OCI-LY7 (cell line): ENCODE measurements around the gene MYO16. TPM values are rescaled to one million over a fixed set of nuclear protein-coding genes. Genes with fewer than 3 reads are reported as not detected.

Experiments used
- BruUV-seq: library from RNA; stranded (reverse); fragments of 400-500 nt; replicated peaks from 2 replicates; lab custom pipeline; 2021; lab: Mats Ljungman, UMichigan
- CTCF ChIA-PET: fragments of 300-600 bp; sonication (Branson Sonifier 250); formaldehyde crosslinking; loops from one replicate; lab custom pipeline; 2022; ENCODE audit warnings: antibody characterized with exemption; ENCODE audit not compliant: unreplicated experiment; lab: Charles Lee
- POLR2A ChIA-PET: fragments of 300-600 bp; sonication (Branson Sonifier 250); formaldehyde crosslinking; loops from one replicate; lab custom pipeline; 2022; ENCODE audit warnings: antibody characterized with exemption; lab: Charles Lee
- DNase-seq: peaks from one replicate; pipeline ENCODE4 v3.0.0-alpha.2; 2015; ENCODE audit warnings: low spot score
- H2AFZ ChIP-seq: fragments of 200-600 bp; sonication (generic), shearing (Covaris generic); 2 replicates; pipeline ENCODE4 v1.6.1; 2014; ENCODE audit warnings: mild to moderate bottlenecking, antibody characterized with exemption, low read length, moderate library complexity
- H3K27ac ChIP-seq: fragments of 200-600 bp; sonication (generic); 2 replicates; pipeline ENCODE4 v1.5.1; 2014; ENCODE audit warnings: mixed run types, low read depth, mild to moderate bottlenecking, moderate library complexity, low read length, inconsistent platforms; ENCODE audit not compliant: poor library complexity, severe bottlenecking
- H3K36me3 ChIP-seq: fragments of 200-600 bp; sonication (generic); 2 replicates; pipeline ENCODE4 v1.6.1; 2014; ENCODE audit warnings: mild to moderate bottlenecking, antibody characterized with exemption, low read length, moderate library complexity, mixed read lengths; ENCODE audit not compliant: insufficient read depth
- H3K4me1 ChIP-seq: fragments of 200-600 bp; sonication (generic); 2 replicates; pipeline ENCODE4 v1.5.1; 2014; ENCODE audit warnings: mild to moderate bottlenecking, low read length; ENCODE audit not compliant: insufficient read depth, poor library complexity, severe bottlenecking
- H3K4me2 ChIP-seq: fragments of 200-600 bp; sonication (generic); 2 replicates; pipeline ENCODE4 v1.6.1; 2014; ENCODE audit warnings: mild to moderate bottlenecking, low read length
- H3K4me3 ChIP-seq: fragments of 200-600 bp; sonication (generic); 2 replicates; pipeline ENCODE4 v1.5.1; 2014; ENCODE audit warnings: mild to moderate bottlenecking, low read depth, low read length; ENCODE audit not compliant: poor library complexity, severe bottlenecking
- H3K79me2 ChIP-seq: fragments of 200-600 bp; sonication (generic); 2 replicates; pipeline ENCODE4 v1.6.1; 2016; ENCODE audit warnings: low read depth, mild to moderate bottlenecking, low read length, moderate library complexity, mixed read lengths; ENCODE audit not compliant: insufficient read depth
- H3K9me2 ChIP-seq: fragments of 200-600 bp; sonication (generic); 2 replicates; pipeline ENCODE4 v1.6.1; 2016; ENCODE audit warnings: mild to moderate bottlenecking, low read length, mixed read lengths; ENCODE audit not compliant: insufficient read depth
- H3K9me3 ChIP-seq: fragments of 200-600 bp; sonication (generic); 2 replicates; pipeline ENCODE4 v1.6.1; 2014; ENCODE audit warnings: mild to moderate bottlenecking, mixed run types, low read length, mixed read lengths
- H4K20me1 ChIP-seq: fragments of 200-600 bp; sonication (generic); 2 replicates; pipeline ENCODE4 v1.6.1; 2014; ENCODE audit warnings: mild to moderate bottlenecking, antibody characterized with exemption, low read length, moderate library complexity, mixed read lengths; ENCODE audit not compliant: insufficient read depth
- EZH2phosphoT487 ChIP-seq: fragments of 200-600 bp; sonication (generic); IDR thresholded peaks from 2 replicates; pipeline ENCODE4 v1.6.1; 2018; ENCODE audit warnings: low read depth, borderline replicate concordance, mild to moderate bottlenecking, mixed run types, antibody characterized with exemption, low read length, moderate library complexity, mixed read lengths
- intact Hi-C: fragments of 100-400 bp; cut with micrococcal nuclease; formaldehyde crosslinking; loops from one replicate; pipeline ENCODE4 v1.10.0; 2022; ENCODE audit not compliant: unreplicated experiment
- total RNA-seq, 2 experiments: library from RNA; depleted of rRNA in 1 of 2; stranded (reverse); fragments of >200 nt in 1 of 2; shearing (Covaris generic) in 1 of 2; gene quantifications; 2 replicates each; pipeline ENCODE4 v1.2.3, GENCODE V29; 2014 to 2022
- TF ChIP-seq, protein P1 (sequence below): fragments of 200-600 bp; sonication (generic); conservative IDR thresholded peaks from 2 replicates; pipeline ENCODE4 v1.5.1; 2014; ENCODE audit warnings: mild to moderate bottlenecking, antibody characterized with exemption, low read length, moderate library complexity, mixed read lengths

Gene MYO16
- total RNA-seq, 2 experiments from 2014 or later = 0.06 TPM; not detected in 1

DNA sequence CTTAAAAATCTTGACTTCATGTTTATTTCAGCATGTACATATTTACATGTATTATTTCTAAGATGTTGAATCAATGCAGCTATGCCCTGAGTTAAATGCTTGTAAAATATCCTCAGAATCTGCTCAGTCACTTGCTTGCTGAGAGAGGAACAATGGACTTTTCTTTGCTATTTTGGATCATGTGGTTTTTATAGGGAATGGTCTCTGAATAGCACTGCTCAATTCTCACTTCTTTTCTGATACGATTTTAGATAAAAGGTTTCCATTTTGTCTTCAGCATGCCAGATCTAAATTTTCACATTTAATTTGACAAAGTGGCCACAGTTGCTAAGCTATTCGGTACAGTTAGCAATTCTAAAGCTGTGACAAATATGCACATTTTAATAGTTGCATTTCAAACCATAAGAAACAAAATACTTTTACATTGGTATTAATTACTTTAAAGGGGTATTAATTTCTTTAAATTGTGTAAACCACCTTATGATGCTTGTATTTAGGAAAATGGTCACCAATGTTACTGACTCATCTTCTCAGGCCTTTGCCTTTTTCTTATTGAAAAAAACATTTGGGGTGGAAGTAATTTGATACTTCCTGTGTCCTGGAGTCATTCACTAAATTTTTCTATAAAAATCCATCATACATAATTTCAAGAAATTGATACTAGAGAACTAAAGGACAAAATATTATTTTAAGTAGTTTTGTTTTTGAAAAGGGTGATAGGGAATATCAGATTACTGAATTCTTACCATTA is 113.5 kb downstream of the MYO16 start:
- no peak for TF ChIP-seq EZH2phosphoT487
- TF ChIP-seq, protein P1, sequence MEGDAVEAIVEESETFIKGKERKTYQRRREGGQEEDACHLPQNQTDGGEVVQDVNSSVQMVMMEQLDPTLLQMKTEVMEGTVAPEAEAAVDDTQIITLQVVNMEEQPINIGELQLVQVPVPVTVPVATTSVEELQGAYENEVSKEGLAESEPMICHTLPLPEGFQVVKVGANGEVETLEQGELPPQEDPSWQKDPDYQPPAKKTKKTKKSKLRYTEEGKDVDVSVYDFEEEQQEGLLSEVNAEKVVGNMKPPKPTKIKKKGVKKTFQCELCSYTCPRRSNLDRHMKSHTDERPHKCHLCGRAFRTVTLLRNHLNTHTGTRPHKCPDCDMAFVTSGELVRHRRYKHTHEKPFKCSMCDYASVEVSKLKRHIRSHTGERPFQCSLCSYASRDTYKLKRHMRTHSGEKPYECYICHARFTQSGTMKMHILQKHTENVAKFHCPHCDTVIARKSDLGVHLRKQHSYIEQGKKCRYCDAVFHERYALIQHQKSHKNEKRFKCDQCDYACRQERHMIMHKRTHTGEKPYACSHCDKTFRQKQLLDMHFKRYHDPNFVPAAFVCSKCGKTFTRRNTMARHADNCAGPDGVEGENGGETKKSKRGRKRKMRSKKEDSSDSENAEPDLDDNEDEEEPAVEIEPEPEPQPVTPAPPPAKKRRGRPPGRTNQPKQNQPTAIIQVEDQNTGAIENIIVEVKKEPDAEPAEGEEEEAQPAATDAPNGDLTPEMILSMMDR = no peak
- Histone ChIP-seq H2AFZ (no peak overlapping the region), H3K79me2 (no peaks in the 10 kb centered on the region), H3K27ac (no peak overlapping the region), H3K9me3 (no peaks in the 10 kb centered on the region), H4K20me1 (no peaks in the 10 kb centered on the region), H3K4me2 (no peak overlapping the region), H3K9me2 (no peaks in the 10 kb centered on the region), H3K4me1 (no peaks in the 10 kb centered on the region), H3K4me3 (no peak overlapping the region), H3K36me3 (no peaks in the 10 kb centered on the region)
- ChIA-PET POLR2A (interaction anchor here (0.5 kb wide), 1 partner anchor 16 kb away, joined by 3 read pairs; no protein-coding TSS in a partner anchor), CTCF (no interaction called here)
- no TSS peak for BruUV-seq
- DNase-seq = no peak
- intact Hi-C loops = no loop called here

DNA sequence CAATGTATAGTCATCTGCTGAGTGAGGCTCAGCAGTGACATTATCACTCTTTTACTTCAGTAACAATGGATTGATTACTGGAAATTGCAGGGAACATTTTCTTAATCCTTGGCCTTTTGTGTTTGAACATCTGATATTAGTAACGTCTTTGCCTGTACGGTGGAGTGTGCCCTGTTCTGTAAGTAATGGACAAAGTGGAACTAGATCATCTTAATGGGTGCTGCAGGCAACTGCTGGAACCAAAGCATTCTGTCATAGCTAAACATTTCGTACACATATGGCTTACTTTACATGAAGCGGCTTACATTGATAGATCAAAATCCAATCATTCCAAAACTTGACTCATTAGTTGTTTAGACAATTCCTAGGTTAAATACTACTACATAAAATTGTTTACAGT is 114.1 kb downstream of the MYO16 start:
- H3K9me3 ChIP-seq = no peaks in the 10 kb centered on the region
- no peaks in the 10 kb centered on the region for H3K36me3 ChIP-seq
- ChIA-PET POLR2A (interaction anchor here (0.5 kb wide), 1 partner anchor 15 kb away, joined by 3 read pairs; no protein-coding TSS in a partner anchor), CTCF (no interaction called here)
- H3K4me3 ChIP-seq = no peak overlapping the region
- TF ChIP-seq, protein P1 = no peak
- TF ChIP-seq EZH2phosphoT487 = no peak
- intact Hi-C loops = no loop called here
- H3K27ac ChIP-seq = no peak overlapping the region
- H3K4me2 ChIP-seq = no peak overlapping the region
- no peaks in the 10 kb centered on the region for H3K9me2 ChIP-seq
- H4K20me1 ChIP-seq = no peaks in the 10 kb centered on the region
- no peaks in the 10 kb centered on the region for H3K4me1 ChIP-seq
- no peak for DNase-seq
- H3K79me2 ChIP-seq = no peaks in the 10 kb centered on the region
- BruUV-seq = no TSS peak
- no peak overlapping the region for H2AFZ ChIP-seq

DNA sequence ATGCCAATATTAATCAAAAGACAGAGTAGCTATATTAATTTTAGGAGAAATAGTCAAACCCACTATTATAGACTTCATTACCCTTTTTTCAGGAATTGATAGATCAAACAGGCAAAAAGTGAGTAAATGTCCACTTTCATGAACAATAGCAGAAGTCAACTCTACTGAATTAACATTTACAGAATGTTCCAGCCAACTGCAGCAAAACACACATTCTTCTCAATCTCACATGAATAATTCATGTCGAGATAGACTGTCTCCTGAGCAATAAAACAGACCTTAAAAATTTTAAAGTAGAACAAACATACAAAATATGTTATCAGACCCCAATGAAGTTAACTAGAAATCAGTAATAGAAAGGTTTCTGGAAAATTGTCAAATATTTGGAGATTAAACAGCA is 118.4 kb downstream of the MYO16 start:
- H3K79me2 ChIP-seq = no peaks in the 10 kb centered on the region
- H3K4me2 ChIP-seq = no peak overlapping the region
- H3K36me3 ChIP-seq = no peaks in the 10 kb centered on the region
- H3K27ac ChIP-seq = no peak overlapping the region
- H2AFZ ChIP-seq = no peak overlapping the region
- TF ChIP-seq, protein P1 = no peak
- TF ChIP-seq EZH2phosphoT487 = no peak
- no peaks in the 10 kb centered on the region for H3K9me2 ChIP-seq
- no TSS peak for BruUV-seq
- H3K4me1 ChIP-seq = no peaks in the 10 kb centered on the region
- ChIA-PET CTCF (no interaction called here), POLR2A (interaction anchor here (0.6 kb wide), 1 partner anchor 39 kb away, joined by 3 read pairs; no protein-coding TSS in a partner anchor)
- no peak overlapping the region for H3K4me3 ChIP-seq
- no peak for DNase-seq
- intact Hi-C loops = no loop called here
- no peaks in the 10 kb centered on the region for H3K9me3 ChIP-seq
- H4K20me1 ChIP-seq = no peaks in the 10 kb centered on the region
